Neural progenitor cell (in vitro differentiated cells): ENCODE results near the gene FAM53C.

ENCODE experiments used
- EZH2 ChIP-seq: fragments of 200-600 bp; sonication (generic); IDR thresholded peaks from 2 replicates; pipeline ENCODE4 v1.6.1; 2017; ENCODE audit warnings: antibody characterized with exemption, mild to moderate bottlenecking, moderate library complexity
- TF ChIP-seq, protein P1 (sequence below): fragments of 200-600 bp; sonication (generic); IDR thresholded peaks from 2 replicates; pipeline ENCODE4 v1.5.1; 2017; ENCODE audit warnings: antibody characterized with exemption, mild to moderate bottlenecking

DNA sequence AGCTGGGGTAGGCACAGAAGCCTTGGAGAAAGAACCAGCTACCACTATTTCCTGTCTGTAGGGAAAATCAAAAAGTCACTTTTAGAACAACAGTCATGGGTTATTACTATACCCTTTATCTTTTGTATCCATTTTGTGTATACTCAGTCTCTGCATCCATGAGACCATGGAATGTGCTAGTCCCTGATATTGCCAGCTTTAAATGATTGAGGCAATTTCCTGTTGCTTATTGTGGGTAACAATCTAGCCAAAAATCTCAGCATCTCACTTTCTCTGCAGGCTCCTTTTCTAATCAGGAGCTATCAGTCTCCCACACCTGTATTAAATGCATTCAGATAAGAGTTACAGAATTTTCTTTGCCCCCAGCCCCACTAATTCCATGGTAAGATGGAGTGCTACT is 13.5 kb downstream of the FAM53C start:
- TF ChIP-seq, protein P1, sequence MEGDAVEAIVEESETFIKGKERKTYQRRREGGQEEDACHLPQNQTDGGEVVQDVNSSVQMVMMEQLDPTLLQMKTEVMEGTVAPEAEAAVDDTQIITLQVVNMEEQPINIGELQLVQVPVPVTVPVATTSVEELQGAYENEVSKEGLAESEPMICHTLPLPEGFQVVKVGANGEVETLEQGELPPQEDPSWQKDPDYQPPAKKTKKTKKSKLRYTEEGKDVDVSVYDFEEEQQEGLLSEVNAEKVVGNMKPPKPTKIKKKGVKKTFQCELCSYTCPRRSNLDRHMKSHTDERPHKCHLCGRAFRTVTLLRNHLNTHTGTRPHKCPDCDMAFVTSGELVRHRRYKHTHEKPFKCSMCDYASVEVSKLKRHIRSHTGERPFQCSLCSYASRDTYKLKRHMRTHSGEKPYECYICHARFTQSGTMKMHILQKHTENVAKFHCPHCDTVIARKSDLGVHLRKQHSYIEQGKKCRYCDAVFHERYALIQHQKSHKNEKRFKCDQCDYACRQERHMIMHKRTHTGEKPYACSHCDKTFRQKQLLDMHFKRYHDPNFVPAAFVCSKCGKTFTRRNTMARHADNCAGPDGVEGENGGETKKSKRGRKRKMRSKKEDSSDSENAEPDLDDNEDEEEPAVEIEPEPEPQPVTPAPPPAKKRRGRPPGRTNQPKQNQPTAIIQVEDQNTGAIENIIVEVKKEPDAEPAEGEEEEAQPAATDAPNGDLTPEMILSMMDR = no peak
- TF ChIP-seq EZH2 = no peak
